Gastrocnemius medialis (tissue), 4 donors: ENCODE results near the gene QSOX2.

ENCODE experiments used
- CTCF ChIP-seq, 5 experiments: fragments of 450-650 bp in 3 of 5; fragments of 200-600 bp in 2 of 5; sonication (generic) in 2 of 5; IDR thresholded peaks in 4 of 5; conservative IDR thresholded peaks in 1 of 5; 1 replicate in 4 of 5; 2 replicates in 1 of 5; pipeline ENCODE4 v1.5.1; 2016 to 2019; ENCODE audit warnings: antibody characterized with exemption in 5 of 5, mild to moderate bottlenecking in 3 of 5, moderate library complexity in 3 of 5
- POLR2A ChIP-seq, 2 donors: fragments of 450-650 bp; IDR thresholded peaks; one replicate each; pipeline ENCODE4 v1.6.1; 2017; ENCODE audit warnings: antibody characterized with exemption in 2 of 2, mild to moderate bottlenecking in 2 of 2, moderate library complexity in 2 of 2

GRCh38 chr9:136242918-136243525, 2.6 kb downstream of the QSOX2 start:
- TF ChIP-seq POLR2A (IDR thresholded peaks at IDR 0.05) (no peak), CTCF (IDR thresholded peaks at IDR 0.05 in 4 of 5, conservative IDR thresholded peaks at IDR 0.05 in 1 of 5) (no peak)
